Activated T-helper 17 cell treated with anti-CD3 and anti-CD28 coated beads, Interleukin-2, amount 50 U/mL, for 72 hours (primary cell): ENCODE results near the gene MYL2. TPM values are rescaled to one million over a fixed set of nuclear protein-coding genes. Genes with fewer than 3 reads are reported as not detected.

Experiments
- ATAC-seq: fragments of 150-1000 bp; cut with Tn5 transposase; replicated peaks from 2 replicates; pipeline ENCODE4 v1.10.0; 2021; ENCODE audit warnings: mild to moderate bottlenecking, moderate library complexity
- H3K27ac Mint-ChIP-seq: one replicate; pipeline ENCODE4 v1.8.0; 2022; ENCODE audit warnings: mixed read lengths
- H3K27me3 Mint-ChIP-seq: one replicate; pipeline ENCODE4 v1.8.0; 2022; ENCODE audit warnings: mixed read lengths
- H3K36me3 Mint-ChIP-seq: one replicate; pipeline ENCODE4 v1.8.0; 2022; ENCODE audit warnings: low read depth, mild to moderate bottlenecking, mixed read lengths
- H3K4me1 Mint-ChIP-seq: one replicate; pipeline ENCODE4 v1.8.0; 2022; ENCODE audit warnings: mixed read lengths
- H3K4me3 Mint-ChIP-seq: one replicate; pipeline ENCODE4 v1.8.0; 2022; ENCODE audit warnings: mild to moderate bottlenecking, mixed read lengths
- H3K9me3 Mint-ChIP-seq: one replicate; pipeline ENCODE4 v1.8.0; 2022; ENCODE audit warnings: mixed read lengths
- total RNA-seq, 2 donors: library from RNA; stranded (reverse); gene quantifications; one replicate each; pipeline ENCODE4 v1.2.3, GENCODE V29; 2022

MYL2 gene
- total RNA-seq, 2 donors from 2014 or later: not detected

DNA sequence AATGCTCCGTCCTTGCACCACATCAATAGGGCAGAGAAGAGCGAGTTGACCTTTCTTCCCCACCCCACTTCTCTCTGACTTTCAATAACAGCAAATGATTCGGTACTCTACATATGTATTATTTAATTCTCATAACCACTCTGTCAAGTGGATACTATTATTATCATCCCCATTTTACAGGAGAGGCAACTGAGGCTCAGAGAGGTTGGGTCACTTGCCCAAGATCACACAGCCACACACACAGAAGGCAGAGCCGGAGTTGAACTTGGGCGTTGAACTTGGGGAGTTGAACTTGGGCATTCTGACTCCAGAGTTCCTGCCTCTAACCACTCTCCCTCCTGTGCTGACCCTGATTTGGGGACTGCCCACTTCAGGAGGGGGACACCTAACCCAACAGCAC lies 659 bp downstream of the MYL2 start:
- H3K4me1 Mint-ChIP-seq: no peaks in the 10 kb centered on the region
- peaks cover 17% of the 10 kb centered on the region for H3K27me3 Mint-ChIP-seq
- no peaks in the 10 kb centered on the region for H3K9me3 Mint-ChIP-seq
- no peak overlapping the region for H3K27ac Mint-ChIP-seq
- H3K36me3 Mint-ChIP-seq: no peaks in the 10 kb centered on the region
- no peak for ATAC-seq
- no peak overlapping the region for H3K4me3 Mint-ChIP-seq

DNA sequence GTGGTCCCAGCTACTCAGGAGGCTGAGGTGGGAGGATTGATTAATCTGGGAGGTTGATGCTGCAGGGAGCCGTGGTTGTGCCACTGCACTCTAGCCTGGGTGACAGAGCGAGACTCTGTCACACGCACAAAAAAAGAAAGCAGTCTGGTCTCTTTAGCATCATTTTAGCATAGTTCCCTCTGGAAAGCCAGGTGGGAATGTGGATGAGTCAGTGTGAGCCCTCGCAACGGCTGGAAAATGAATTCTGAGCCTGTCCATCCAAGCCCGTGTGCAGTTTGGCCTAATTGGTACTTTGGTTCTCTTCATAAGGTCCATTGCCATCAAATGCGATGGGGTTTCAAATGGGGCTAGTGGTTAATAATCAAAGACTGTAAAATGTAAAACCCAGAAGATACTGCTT lies 2.4 kb downstream of the MYL2 start:
- Mint-ChIP-seq H3K27ac (no peak overlapping the region), H3K4me1 (no peaks in the 10 kb centered on the region), H3K4me3 (no peak overlapping the region), H3K27me3 (peaks cover 17% of the 10 kb centered on the region), H3K9me3 (no peaks in the 10 kb centered on the region), H3K36me3 (no peaks in the 10 kb centered on the region)
- ATAC-seq: no peak

DNA sequence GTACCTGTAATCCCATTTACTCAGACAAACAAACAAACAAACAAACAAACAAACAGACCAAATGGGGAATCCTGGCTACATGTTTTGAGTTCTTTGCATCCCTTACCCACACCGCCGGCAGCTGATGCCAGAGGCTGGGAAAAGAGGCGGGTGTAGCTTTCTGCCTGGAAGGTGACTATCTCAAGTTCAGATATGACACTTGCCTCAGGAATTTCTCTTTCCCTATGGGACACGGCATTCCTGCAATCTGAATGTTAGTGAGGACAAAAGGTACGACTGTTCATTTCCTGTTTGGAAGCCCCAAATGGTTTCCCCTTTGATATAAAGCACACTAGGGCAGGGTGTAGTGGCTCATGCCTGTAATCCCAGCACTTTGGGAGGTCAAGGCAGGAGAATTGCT lies 2.9 kb downstream of the MYL2 start:
- Mint-ChIP-seq H3K4me3 (no peak overlapping the region), H3K27ac (no peak overlapping the region), H3K4me1 (no peaks in the 10 kb centered on the region), H3K27me3 (peaks cover 15% of the 10 kb centered on the region), H3K9me3 (no peaks in the 10 kb centered on the region), H3K36me3 (no peaks in the 10 kb centered on the region)
- ATAC-seq: no peak

DNA sequence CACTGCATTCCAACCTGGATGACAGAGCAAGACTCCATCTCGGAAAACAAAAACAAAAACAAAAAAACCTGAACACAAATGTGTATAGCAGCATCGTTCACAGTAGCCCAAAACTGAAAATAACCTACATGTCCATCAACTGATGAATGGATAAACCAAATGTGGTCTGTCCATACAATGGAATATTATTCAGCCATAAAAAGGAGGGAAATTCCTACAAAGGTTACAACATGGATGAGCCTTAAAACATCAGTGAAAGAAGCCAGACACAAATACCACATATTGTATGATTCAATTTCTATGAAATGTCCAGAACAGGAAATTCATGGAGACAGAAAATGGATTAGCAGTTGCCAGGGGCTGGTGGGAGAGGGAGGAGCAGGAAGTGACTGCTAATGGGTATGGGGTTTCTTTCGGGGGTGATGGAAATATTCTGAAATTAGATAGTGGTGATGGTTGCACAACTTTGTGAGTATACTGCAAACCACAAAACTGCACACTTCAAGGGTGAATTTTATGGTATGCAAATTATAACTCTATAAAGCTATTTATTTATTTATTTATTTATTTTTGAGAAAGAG lies 4.0 kb downstream of the MYL2 start:
- ATAC-seq: no peak
- Mint-ChIP-seq H3K4me1 (no peaks in the 10 kb centered on the region), H3K36me3 (no peaks in the 10 kb centered on the region), H3K9me3 (no peaks in the 10 kb centered on the region), H3K4me3 (no peak overlapping the region), H3K27me3 (peaks cover 11% of the 10 kb centered on the region), H3K27ac (no peak overlapping the region)

DNA sequence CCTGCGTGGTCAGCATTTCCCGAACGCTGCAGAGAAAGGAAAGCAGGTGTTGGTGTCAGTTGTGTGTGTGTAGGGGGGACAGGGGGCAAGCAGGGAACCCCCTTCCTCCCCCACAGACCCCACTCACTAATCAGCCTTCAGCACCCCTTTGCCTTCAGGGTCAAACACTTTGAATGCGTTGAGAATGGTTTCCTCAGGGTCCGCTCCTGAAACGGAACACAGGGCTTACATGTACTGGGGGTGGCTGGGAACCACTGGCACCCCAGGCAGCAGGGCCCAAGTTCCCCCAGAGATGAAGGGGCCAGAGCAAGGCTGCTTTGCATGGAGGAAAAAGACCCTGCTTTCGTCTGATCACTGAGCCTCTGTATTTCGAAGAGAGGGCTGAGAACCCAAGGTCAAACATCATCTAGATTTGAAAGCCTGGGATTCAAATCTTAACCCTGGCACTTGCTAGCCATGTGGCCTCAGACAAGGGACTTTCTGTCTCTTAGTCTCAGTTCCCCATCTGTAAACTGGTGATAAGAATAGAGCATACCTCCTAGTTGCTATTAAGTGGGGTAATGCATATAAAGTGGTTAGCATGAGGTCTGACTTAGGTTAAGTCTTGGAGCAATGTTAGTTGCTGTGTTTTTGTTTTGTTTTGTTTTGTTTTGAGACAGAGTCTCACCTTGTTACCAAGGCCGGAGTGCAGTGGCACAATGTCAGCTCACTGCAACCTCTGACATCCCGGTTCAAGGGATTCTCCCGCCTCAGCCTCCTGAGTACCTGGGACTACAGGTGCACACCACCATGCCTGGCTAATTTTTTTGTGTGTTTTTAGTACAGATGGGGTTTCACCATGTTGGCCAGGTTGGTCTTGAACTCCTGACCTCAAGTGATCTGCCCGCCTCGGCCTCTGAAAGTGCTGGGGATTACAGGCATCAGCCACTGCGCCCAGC lies 7.0 kb downstream of the MYL2 start:
- ATAC-seq: no peak
- Mint-ChIP-seq H3K27me3 (peaks cover 4% of the 10 kb centered on the region), H3K4me3 (no peak overlapping the region), H3K9me3 (no peaks in the 10 kb centered on the region), H3K27ac (no peak overlapping the region), H3K4me1 (no peaks in the 10 kb centered on the region), H3K36me3 (no peaks in the 10 kb centered on the region)

DNA sequence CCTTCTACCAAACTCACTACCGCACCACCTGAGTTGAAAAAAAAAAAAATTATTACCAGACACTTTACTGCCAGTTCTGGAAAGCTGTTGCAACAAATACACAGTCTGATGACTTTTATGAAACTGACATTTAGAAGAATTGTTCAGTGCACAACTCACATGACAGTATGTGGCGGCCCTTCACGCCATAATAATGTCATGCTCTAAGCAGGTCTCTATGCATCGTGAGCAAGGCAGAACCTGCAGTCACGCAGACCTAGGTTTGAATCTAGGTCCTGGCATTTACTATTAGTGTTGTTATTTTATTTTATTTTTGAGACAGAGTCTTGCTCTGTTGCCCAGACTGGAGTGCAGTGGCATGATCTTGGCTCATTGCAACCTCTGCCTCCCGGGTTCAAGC lies 8.1 kb downstream of the MYL2 start:
- no peak for ATAC-seq
- no peak overlapping the region for H3K27ac Mint-ChIP-seq
- H3K9me3 Mint-ChIP-seq: no peaks in the 10 kb centered on the region
- peaks cover 4% of the 10 kb centered on the region for H3K27me3 Mint-ChIP-seq
- no peaks in the 10 kb centered on the region for H3K36me3 Mint-ChIP-seq
- H3K4me1 Mint-ChIP-seq: no peaks in the 10 kb centered on the region
- H3K4me3 Mint-ChIP-seq: no peak overlapping the region

DNA sequence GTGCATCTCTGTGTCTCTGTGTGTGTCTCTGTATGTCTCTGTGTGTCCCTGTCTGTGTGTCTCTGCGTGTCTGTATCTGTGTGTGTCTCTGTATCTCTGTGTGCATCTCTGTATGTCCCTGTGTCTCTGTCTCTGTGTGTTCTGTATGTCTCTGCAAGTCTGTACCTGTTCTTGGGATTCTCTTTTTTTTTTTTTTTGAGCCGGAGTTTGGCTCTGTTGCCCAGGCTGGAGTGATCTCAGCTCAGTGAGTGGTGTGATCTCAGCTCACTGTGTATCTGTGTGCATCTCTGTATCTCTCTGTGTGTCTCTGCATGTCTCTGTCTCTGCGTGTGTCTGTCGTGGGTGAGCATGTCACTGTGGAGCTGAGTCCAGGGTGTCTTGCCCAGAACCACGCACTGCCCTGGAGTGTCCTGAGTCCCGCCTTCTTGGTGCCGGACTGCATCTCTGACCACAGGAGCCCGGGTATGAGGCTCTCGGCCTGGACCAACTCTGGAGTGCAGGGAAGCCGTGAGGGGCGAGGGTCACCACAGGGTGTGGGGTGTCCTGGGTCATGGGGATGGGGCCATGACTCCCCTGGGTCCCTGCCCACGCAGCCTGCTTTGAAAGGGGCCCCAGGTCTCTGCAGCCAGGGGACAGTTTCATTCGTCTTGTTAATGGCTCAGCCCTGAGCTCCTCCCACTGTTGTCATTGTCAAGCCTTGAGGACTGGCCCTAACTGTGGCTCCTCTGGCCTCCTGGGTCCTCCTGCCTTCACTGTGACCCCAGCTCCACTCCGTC lies 11.8 kb downstream of the MYL2 start:
- Mint-ChIP-seq H3K27me3 (peaks cover 3% of the 10 kb centered on the region), H3K27ac (no peak overlapping the region)

DNA sequence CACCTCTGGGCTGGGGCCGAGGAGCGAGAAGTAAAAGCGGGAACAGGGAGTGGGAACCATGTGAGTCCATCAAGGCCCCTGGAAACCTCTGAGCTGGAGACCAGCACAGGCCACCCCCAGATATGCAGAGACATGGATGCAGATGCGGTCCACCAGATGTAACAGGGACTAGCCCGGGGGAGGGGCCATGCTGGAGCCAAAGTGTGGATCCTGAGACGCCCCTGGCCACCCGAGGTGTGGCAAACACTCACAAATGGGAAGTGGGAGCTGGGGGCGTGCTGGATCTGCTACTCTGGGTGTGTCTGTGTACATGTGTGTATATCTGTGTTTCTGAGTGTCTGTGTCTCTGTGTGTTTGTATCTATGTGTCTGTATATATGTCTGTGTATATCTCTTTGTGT lies 12.8 kb downstream of the MYL2 start:
- ATAC-seq: no peak
- Mint-ChIP-seq H3K27me3 (peaks cover 3% of the 10 kb centered on the region), H3K4me3 (no peak overlapping the region), H3K4me1 (no peaks in the 10 kb centered on the region), H3K9me3 (no peaks in the 10 kb centered on the region), H3K27ac (no peak overlapping the region), H3K36me3 (no peaks in the 10 kb centered on the region)

More for the DNA sequence above, 11.8 kb downstream of the MYL2 start:
- Mint-ChIP-seq H3K36me3 (no peaks in the 10 kb centered on the region), H3K4me3 (no peak overlapping the region), H3K4me1 (no peaks in the 10 kb centered on the region), H3K9me3 (no peaks in the 10 kb centered on the region)
- ATAC-seq: no peak

DNA sequence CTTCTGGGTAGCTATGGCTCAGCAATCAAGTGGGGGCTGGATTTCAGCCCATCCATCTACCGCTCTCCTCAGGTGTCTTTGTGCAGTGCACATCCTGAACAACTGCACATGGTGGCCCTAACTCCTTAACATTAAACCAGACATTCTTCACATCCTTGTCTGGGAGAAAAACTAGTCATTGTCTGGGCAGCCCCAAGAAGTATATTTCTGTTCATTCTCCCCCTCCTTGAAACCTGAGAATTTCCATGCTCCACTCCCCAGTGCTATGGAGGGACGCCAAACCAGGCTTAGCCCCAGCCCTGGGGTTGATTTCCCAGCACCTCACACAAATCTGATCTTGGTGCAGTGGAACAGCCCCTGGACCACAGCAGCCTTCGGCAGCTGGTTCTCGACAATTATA lies 13.4 kb downstream of the MYL2 start:
- ATAC-seq: no peak
- H3K27ac Mint-ChIP-seq: no peak overlapping the region
- no peaks in the 10 kb centered on the region for H3K9me3 Mint-ChIP-seq
- H3K4me1 Mint-ChIP-seq: no peaks in the 10 kb centered on the region
- peaks cover 3% of the 10 kb centered on the region for H3K27me3 Mint-ChIP-seq
- H3K36me3 Mint-ChIP-seq: no peaks in the 10 kb centered on the region
- no peak overlapping the region for H3K4me3 Mint-ChIP-seq

DNA sequence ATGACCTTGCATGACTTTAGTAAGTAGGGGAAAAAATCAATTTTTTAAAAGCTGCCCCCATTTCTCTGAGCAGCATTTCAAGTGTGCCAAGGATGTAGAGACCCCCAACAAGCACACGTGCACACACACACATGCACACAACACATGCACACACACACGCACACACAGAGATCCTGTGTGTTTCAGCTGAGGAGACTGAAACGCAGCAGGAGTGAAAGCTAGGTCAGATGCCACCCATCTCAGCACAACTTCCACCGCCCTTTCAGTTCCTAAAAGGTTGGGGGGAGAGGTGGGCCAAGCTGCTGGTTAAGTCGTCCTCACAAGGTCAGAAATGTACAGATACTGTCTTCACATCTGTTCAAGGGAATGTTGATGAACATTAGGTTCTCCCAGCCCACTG lies 13.9 kb downstream of the MYL2 start:
- ATAC-seq: no peak

DNA sequence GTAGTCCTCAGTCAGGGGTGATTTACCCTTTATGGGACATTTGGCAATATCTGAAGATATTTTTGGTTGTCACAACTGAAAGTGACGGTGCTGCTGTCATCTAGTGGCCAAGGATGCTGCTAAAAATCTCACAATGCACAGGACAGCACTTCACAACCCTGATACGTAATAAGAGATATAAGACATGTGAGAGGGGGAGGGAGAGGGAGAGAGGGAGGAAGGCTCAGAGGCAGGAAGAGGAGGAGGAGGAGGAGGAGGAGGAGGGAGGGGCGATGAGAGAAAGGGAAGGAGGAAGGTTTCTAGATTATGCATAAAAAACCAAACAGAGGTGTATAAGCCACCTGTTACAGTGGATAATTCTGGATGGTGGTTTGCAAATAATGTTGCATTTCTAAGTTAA lies 14.3 kb downstream of the MYL2 start:
- H3K4me3 Mint-ChIP-seq: no peak overlapping the region
- H3K4me1 Mint-ChIP-seq: no peaks in the 10 kb centered on the region
- no peaks in the 10 kb centered on the region for H3K36me3 Mint-ChIP-seq
- H3K27ac Mint-ChIP-seq: no peak overlapping the region
- ATAC-seq: peak; percentile 46
- peaks cover 3% of the 10 kb centered on the region for H3K27me3 Mint-ChIP-seq
- H3K9me3 Mint-ChIP-seq: no peaks in the 10 kb centered on the region

More for the DNA sequence above, 13.9 kb downstream of the MYL2 start:
- Mint-ChIP-seq H3K9me3 (no peaks in the 10 kb centered on the region), H3K4me3 (no peak overlapping the region), H3K36me3 (no peaks in the 10 kb centered on the region), H3K27me3 (peaks cover 3% of the 10 kb centered on the region), H3K4me1 (no peaks in the 10 kb centered on the region), H3K27ac (no peak overlapping the region)

DNA sequence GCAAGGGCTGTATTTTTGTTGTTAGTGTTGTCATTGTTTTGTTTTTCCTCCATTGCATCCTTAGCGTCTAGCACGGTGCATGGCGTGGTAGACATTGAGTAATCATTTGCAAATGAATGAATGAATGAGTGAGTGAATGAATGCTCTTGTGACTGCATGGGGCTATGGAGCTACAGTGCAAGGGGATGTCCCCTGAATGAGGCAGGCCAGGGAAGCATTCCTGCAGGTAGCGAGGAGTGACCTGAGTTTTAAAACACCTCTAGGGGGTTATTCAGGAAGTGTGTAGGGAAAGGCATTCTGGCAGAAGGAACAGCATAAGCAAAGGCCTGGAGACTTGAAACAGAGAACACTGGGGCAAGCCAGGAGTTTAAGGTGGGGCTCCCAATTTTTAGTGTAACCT lies 16.9 kb downstream of the MYL2 start:
- Mint-ChIP-seq H3K4me3 (no peak overlapping the region), H3K4me1 (no peaks in the 10 kb centered on the region), H3K9me3 (no peaks in the 10 kb centered on the region), H3K27me3 (peaks cover 3% of the 10 kb centered on the region), H3K27ac (no peak overlapping the region), H3K36me3 (no peaks in the 10 kb centered on the region)
- ATAC-seq: no peak

DNA sequence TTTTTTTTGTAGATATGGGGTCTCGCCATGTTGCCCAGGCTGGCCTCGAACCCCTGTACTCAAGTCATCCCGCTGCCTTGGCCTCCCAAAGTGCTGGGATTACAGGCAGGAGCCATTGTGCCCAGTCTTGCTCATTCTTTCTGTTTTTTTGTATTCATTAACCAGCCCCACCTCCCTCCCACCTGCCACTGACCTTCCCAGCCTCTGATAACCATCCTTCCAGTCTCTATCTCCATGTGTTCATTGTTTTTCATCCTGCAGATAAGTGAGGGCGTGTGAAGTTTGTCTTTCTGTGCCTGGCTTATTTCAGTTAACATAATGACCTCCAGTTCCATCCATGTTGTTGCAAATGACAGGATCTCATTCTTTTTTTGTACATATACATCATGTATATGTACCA lies 19.0 kb downstream of the MYL2 start:
- ATAC-seq: no peak
- peaks cover 3% of the 10 kb centered on the region for H3K27me3 Mint-ChIP-seq
- H3K27ac Mint-ChIP-seq: no peak overlapping the region
- H3K9me3 Mint-ChIP-seq: no peaks in the 10 kb centered on the region
- no peaks in the 10 kb centered on the region for H3K36me3 Mint-ChIP-seq
- no peak overlapping the region for H3K4me3 Mint-ChIP-seq
- H3K4me1 Mint-ChIP-seq: no peaks in the 10 kb centered on the region

DNA sequence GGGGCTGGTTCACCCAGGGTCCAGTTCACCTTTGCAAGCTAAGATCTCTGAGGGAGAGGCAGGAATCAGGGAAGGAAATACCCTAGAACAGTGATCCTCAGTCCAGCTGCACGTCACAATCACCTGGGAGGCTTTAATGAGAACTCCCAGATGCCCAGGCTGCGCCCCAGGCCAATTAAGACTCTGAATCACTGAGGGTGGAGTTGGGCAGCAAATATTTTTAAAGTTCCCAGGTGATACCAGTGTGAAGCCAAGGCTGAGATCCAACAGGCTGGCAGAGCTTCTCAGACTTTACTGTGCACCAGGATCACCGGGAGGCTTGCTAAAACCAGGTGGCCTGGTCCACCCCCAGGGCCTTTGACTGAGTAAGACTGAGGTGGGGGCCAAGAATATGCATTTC lies 23.8 kb downstream of the MYL2 start:
- no peak for ATAC-seq
- no peaks in the 10 kb centered on the region for H3K36me3 Mint-ChIP-seq
- peaks cover 6% of the 10 kb centered on the region for H3K4me1 Mint-ChIP-seq

DNA sequence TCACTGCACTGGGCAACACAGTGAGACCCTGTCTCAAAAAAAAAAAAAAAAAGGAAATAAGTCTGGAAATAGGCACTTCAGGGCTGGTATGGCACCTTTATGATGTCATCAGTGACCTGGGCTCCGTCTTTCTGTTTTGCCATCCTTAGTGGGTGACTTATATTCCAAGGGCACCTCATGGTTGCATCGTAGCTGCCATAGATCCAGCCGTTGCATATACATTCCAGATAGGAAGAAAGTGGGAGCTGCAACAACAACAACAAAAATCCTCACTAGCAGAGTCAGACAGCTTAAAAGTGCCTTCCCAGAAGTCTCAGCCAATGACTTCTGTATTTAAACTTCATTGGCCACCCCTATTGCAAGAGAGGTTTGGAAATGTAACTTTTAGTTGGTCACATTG lies 26.4 kb downstream of the MYL2 start:
- ATAC-seq: peak; percentile 12
- H3K27me3 Mint-ChIP-seq: peaks cover 14% of the 10 kb centered on the region
- no peak overlapping the region for H3K4me3 Mint-ChIP-seq
- no peaks in the 10 kb centered on the region for H3K9me3 Mint-ChIP-seq
- H3K27ac Mint-ChIP-seq: no peak overlapping the region
- H3K36me3 Mint-ChIP-seq: no peaks in the 10 kb centered on the region
- H3K4me1 Mint-ChIP-seq: peaks cover 6% of the 10 kb centered on the region

More for the DNA sequence above, 23.8 kb downstream of the MYL2 start:
- Mint-ChIP-seq H3K4me3 (no peak overlapping the region), H3K27me3 (peaks cover 14% of the 10 kb centered on the region), H3K27ac (no peak overlapping the region), H3K9me3 (no peaks in the 10 kb centered on the region)
